HG02642 (cell line): ENCODE data around the gene MYL9.

Experiments used
- ATAC-seq: cut with Tn5 transposase; IDR thresholded peaks from one replicate; pipeline ENCODE4 v1.9.1; 2021; ENCODE audit warnings: mild to moderate bottlenecking; ENCODE audit not compliant: unreplicated experiment, poor library complexity

Gene MYL9

GRCh38 chr20:36525620-36526365 lies 15.5 kb upstream of the MYL9 start:
- no peak for ATAC-seq

DNA sequence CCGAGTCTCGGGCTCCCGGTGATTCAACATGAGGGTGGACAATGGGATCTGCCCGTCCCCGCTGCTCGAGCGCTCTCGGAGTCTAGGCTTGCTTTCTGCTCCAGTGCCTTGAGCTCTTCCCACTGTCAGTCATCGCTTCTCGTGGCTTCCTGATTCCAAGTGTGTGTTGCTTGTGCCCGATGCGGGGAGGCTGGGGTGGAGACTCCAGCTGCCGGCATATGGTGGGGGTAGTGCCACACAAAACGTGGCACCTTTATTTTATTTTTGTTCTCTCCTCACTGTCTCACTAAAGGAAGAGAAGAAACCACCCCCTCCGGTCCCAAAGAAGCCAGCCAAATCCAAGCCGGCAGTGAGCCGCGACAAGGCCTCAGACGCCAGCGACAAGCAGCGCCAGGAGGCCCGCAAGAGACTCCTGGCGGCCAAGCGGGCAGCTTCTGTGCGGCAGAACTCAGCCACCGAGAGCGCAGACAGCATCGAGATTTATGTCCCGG lies 14.8 kb upstream of the MYL9 start:
- ATAC-seq: no peak

DNA sequence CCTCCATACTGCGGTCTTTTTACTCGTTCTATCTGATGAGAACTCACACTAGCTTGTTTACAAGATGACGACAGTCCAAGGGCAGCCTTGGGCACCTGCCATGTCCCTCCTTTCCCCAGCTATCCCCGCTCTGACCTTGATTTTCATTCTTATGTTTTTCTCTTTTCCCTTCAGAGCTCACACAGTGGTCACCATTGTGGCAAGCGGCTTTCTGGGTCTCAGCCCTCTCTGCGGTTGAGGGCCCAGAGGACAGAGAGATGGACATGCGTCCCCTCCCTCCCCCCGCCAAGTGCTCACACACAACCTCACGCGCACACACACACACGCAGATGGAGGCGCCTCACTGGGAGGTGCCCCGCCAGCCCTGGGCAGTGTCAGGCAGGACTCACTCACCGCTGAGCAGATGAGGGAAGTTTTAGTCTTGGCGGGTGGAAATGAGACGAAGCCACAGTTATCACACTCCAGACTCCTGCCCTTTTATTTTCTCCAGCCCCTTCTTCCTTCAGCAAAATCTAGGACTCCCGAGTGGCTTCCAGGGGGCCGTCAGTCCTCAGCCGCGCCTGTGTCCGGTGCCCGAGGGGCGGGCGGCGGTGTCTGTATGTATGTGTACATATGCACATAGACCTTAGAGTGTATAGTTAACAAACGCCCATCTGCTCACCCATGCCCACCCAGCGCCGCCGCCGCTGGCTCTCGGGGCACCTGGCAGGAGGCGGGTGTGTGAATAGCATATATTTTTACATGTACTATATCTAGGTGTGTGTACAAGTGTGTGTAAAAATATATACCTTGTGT lies 13.8 kb upstream of the MYL9 start:
- ATAC-seq: no peak

DNA sequence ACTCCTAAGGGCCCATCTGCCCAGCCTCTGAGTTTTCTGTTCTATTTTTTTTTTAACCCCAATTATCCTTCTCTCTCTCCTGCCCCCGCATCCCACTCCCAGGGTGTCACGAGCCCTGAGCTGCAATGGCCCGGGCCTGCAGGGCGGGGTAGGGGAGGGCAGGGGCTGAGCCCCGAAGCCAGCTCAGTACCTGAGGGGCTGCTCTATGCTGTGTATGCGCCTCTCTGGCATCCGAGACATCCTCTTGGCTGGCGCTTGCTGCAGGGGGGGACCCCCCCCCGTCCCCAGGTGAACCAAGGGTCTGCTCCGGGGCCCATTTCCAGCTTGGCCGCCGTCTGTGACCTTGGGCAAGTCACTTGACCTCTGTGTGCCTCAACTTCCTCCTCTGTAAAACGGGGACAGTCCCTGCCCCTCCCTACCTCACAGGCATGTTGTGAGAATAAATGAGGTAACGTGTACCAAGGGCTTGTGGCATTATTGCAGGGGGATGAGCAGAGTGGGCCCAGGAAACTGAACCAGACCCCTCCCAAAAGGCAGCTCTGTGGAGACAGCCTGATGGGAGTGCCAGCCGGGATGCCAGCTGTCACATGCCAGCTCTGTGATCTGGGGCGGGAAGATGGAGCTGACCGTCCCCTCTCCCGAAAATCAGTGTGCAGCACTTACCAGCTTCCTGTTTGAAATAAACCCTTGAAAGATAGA lies 13.0 kb upstream of the MYL9 start:
- no peak for ATAC-seq

DNA sequence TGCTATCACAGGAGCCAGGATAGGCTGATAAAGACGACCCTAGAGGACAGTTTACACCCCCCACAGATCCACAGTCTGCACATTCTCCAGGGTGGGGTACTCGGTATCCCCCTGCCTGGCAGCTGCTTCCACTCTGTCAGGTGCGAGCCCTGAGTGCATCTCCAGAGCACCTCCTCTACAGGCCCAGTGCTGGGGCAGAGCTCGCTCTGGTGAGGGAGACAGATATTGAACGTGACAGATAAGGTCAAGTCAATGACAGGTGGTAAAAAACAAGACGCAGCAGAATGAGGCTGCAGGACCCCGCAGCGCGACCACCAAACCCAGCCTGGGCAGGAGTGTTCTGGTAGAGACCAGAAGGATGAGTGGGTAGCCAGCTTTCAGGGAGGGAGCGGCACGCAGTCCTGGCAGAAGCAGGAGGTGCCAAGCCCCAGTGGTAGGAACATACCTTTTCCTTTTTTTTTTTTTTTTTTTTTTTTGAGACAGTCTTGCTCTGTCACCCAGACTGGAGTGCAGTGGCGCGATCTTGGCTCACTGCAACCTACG lies 12.4 kb upstream of the MYL9 start:
- no peak for ATAC-seq

DNA sequence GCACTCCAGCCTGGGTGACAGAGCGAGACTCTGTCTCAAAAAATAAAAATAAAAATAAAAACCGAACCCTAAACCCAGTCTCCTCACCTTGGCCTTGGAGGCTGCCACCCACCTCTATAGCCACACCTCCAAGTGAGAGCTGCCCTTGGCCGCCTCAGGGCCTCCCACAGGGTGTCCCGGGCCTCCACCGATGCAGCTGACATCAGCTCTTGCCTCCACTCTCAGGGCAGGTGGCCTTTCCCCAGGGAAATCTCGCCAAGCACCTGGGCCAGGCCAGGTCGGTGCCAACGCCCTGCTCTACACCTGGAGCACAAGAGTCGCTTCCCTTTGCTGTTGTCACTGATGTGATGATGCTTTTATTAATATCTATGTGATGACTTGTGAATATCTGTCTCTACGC lies 8.9 kb upstream of the MYL9 start:
- no peak for ATAC-seq

- no peak for ATAC-seq
These were observed 8.5 kb upstream of the MYL9 start for GRCh38 chr20:36532822-36533221.

- ATAC-seq: no peak
These were observed 3.1 kb upstream of the MYL9 start for GRCh38 chr20:36538026-36538722.

- ATAC-seq: no peak
These were observed 638 bp upstream of the MYL9 start for GRCh38 chr20:36540551-36541211.

GRCh38 chr20:36541768-36542488 lies 609 bp downstream of the MYL9 start:
- no peak for ATAC-seq

DNA sequence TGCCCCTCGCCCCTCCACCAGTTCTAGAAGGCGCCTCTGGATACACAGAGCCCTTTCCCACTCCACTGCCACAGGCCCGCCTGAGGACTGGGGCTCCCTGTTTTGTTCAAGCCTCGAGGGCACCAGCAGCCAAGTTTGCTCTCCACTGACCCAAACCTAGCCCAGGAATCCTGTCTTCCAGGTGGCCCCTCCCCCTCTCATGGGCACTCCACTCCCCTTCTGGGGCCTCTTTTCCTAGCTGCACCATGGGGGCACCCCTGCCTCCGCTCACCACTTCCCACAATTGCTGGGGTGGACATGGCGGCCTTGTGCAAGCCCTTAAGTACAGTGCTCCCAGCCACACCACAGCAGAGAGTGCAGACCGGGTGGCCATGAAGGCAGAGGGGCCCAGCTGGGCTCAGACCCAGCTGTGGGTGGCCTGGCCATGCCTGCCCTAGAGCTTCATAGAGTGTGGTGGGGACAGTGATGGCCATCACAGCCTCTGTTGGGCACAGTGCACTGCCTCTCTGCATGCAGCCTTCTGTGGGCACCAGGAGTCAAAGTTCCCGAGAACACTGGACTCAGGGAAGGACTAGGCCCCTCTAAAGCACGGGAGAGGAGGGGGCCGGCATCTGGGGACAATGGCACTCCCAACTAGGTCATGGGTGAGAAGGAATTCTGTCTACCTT lies 1.3 kb downstream of the MYL9 start:
- no peak for ATAC-seq

- ATAC-seq: no peak
These were observed 2.1 kb downstream of the MYL9 start for GRCh38 chr20:36543184-36544133.

DNA sequence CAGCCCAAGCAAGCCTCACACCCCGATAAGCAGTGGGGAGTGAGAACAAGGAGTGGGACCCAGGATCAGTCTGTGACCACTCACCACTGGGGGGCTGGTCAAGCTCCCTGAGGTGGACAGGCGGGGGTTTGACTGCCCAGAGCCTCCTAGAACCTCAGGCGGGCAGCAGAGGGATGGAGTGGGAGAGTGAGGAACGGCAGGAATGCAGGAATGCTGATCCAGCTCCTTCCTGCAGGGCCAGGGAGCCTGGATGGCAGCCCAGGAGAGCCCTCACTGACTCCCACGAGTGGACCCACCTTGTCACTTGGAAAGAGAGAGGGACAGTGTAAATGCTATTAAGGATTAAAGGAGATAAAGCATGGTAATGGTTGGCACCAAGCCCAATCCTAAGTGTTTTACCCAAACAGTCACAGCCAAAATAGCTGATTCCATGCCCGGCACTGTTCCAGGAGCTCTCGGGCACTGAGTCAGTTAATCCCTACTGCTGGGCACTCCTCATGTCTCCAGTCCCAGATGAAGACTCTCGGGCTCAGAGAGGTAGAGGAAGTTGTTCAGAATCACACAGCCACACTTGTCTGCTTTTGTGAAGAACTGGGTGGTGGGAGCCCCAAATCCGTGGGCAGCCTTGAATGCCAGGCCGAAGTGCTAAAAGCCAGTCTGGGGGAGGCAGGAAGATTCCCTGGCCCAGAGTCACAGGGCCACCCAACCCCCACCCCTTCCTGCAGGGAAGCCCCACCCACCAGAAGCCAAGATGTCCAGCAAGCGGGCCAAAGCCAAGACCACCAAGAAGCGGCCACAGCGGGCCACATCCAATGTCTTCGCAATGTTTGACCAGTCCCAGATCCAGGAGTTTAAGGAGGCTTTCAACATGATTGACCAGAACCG lies 3.1 kb downstream of the MYL9 start:
- no peak for ATAC-seq

GRCh38 chr20:36546111-36546736 lies 4.9 kb downstream of the MYL9 start:
- ATAC-seq: no peak

GRCh38 chr20:36547186-36548005 lies 6.1 kb downstream of the MYL9 start:
- ATAC-seq: no peak
